Esophagus muscularis mucosa (tissue), 4 donors: Measurements from ENCODE around the gene MLF1.

Source experiments
- EP300 ChIP-seq: sonication (generic); formaldehyde crosslinking; IDR thresholded peaks from one replicate; pipeline ENCODE4 v1.6.1; 2017; ENCODE audit warnings: antibody characterized with exemption
- POLR2A ChIP-seq: fragments of 450-650 bp; IDR thresholded peaks from one replicate; pipeline ENCODE4 v1.6.1; 2017; ENCODE audit warnings: antibody characterized with exemption, moderate library complexity, mild to moderate bottlenecking, low read depth
- POLR2AphosphoS5 ChIP-seq, 2 donors: sonication (generic); formaldehyde crosslinking; IDR thresholded peaks; one replicate each; pipeline ENCODE4 v1.6.1; 2017; ENCODE audit warnings: antibody characterized with exemption in 2 of 2
- TF ChIP-seq, protein P1 (sequence below), 3 experiments: fragments of 200-600 bp in 2 of 3; fragments of 450-650 bp in 1 of 3; sonication (generic) in 2 of 3; IDR thresholded peaks; one replicate each; pipeline ENCODE4 v1.5.1; 2017 to 2019; ENCODE audit warnings: antibody characterized with exemption in 3 of 3, mild to moderate bottlenecking in 2 of 3, moderate library complexity in 1 of 3

DNA sequence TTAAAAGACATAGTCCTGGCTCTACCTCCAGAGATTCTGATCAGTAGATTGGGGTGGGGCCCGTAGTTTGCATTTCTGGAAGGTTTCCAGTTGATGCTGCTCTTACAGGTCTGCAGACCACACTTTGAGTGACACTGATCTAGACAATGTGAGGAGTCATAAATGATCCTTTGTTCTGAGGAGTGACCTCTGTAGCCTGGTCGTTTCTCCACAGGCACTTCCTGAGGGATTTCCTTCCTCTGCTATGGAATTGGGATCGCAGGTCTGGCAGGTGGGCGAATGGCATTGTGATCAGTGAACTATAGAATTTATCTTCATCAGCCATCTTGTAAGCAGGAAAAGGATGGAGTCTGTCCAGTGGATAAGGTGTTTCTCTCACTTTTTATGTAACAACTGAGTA lies 78.8 kb downstream of the MLF1 start:
- TF ChIP-seq, protein P1, sequence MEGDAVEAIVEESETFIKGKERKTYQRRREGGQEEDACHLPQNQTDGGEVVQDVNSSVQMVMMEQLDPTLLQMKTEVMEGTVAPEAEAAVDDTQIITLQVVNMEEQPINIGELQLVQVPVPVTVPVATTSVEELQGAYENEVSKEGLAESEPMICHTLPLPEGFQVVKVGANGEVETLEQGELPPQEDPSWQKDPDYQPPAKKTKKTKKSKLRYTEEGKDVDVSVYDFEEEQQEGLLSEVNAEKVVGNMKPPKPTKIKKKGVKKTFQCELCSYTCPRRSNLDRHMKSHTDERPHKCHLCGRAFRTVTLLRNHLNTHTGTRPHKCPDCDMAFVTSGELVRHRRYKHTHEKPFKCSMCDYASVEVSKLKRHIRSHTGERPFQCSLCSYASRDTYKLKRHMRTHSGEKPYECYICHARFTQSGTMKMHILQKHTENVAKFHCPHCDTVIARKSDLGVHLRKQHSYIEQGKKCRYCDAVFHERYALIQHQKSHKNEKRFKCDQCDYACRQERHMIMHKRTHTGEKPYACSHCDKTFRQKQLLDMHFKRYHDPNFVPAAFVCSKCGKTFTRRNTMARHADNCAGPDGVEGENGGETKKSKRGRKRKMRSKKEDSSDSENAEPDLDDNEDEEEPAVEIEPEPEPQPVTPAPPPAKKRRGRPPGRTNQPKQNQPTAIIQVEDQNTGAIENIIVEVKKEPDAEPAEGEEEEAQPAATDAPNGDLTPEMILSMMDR (IDR thresholded peaks at IDR 0.05), result no peak
- TF ChIP-seq POLR2A (no peak), POLR2AphosphoS5 (IDR thresholded peaks at IDR 0.05) (no peak), EP300 (no peak)
